Ishikawa (cell line): ENCODE results near the gene SMYD5.

Experiments used
- CEBPB ChIP-seq: IDR thresholded peaks from 2 replicates; pipeline ENCODE4 v1.6.1; 2012
- CREB1 ChIP-seq: IDR thresholded peaks from 2 replicates; pipeline ENCODE4 v1.6.1; 2012; ENCODE audit warnings: low read depth
- EGR1 ChIP-seq: IDR thresholded peaks from 2 replicates; pipeline ENCODE4 v1.6.1; 2012
- EP300 ChIP-seq: IDR thresholded peaks from 2 replicates; pipeline ENCODE4 v1.6.1; 2012; ENCODE audit warnings: borderline replicate concordance
- MAX ChIP-seq: IDR thresholded peaks from 2 replicates; pipeline ENCODE4 v1.6.1; 2012
- RAD21 ChIP-seq: IDR thresholded peaks from 2 replicates; pipeline ENCODE4 v1.6.1; 2012; ENCODE audit warnings: low read depth
- REST ChIP-seq: IDR thresholded peaks from 2 replicates; pipeline ENCODE4 v1.6.1; 2012; ENCODE audit warnings: low read depth, mild to moderate bottlenecking
- TAF1 ChIP-seq: IDR thresholded peaks from 2 replicates; pipeline ENCODE4 v1.6.1; 2012; ENCODE audit warnings: low read depth, mild to moderate bottlenecking

- no peak for TF ChIP-seq REST
- no peak for TF ChIP-seq EP300
- no peak for TF ChIP-seq TAF1
- TF ChIP-seq CEBPB: no peak
- no peak for TF ChIP-seq RAD21
- no peak for TF ChIP-seq CREB1
- no peak for TF ChIP-seq EGR1
- TF ChIP-seq MAX: no peak
These were observed 16.5 kb upstream of the SMYD5 start for GRCh38 chr2:73197579-73197978.
